B cell (primary cell): Measurements from ENCODE around the gene MRTFA. TPM values are rescaled to one million over a fixed set of nuclear protein-coding genes. Genes with fewer than 3 reads are reported as not detected.

Experiments used
- ATAC-seq: fragments of 200-7000 bp; cut with Tn5 transposase; one replicate; pipeline ENCODE4 v1.10.0; 2021; ENCODE audit warnings: low read depth, mild to moderate bottlenecking, moderate number of reproducible peaks, moderate library complexity
- CTCF ChIA-PET: fragments of 350-600 bp; sonication (Branson Sonifier 250); formaldehyde crosslinking; loops from one replicate; lab custom pipeline; 2021; ENCODE audit warnings: antibody characterized with exemption, inconsistent platforms; lab: Charles Lee
- POLR2A ChIA-PET: fragments of 350-600 bp; sonication (Branson Sonifier 250); formaldehyde crosslinking; loops from one replicate; lab custom pipeline; 2021; ENCODE audit warnings: antibody characterized with exemption; lab: Charles Lee
- DNase-seq: peaks from one replicate; pipeline ENCODE4 v3.0.0; 2013
- H2AFZ ChIP-seq: 2 replicates; pipeline ENCODE4 v1.6.1; 2012; ENCODE audit warnings: mild to moderate bottlenecking, low read depth, low read length; ENCODE audit not compliant: insufficient read depth, poor library complexity, severe bottlenecking
- H3K27ac ChIP-seq, 2 donors: 1 replicate in 1 of 2; 2 replicates in 1 of 2; pipeline ENCODE4 v1.5.1; 2012 to 2013; ENCODE audit warnings: low read length in 2 of 2, mild to moderate bottlenecking in 2 of 2, moderate library complexity in 1 of 2
- H3K27me3 ChIP-seq, 4 experiments: fragments of 200-600 bp in 1 of 4; sonication (generic) in 1 of 4; replicated peaks in 1 of 4; 1 replicate in 2 of 4; 2 replicates in 2 of 4; pipeline versions ENCODE4 v1.6.1 to v1.7.0; 2013 to 2016; ENCODE audit warnings: low read length in 3 of 4, mild to moderate bottlenecking in 2 of 4, mixed read lengths in 1 of 4, moderate library complexity in 1 of 4; ENCODE audit not compliant: insufficient read depth in 4 of 4, control insufficient read depth in 3 of 4; ENCODE audit errors: control extremely low read depth in 1 of 4
- H3K36me3 ChIP-seq, 2 experiments: replicated peaks in 1 of 2; 1 replicate in 1 of 2; 2 replicates in 1 of 2; pipeline versions ENCODE4 v1.6.1 to v1.7.1; 2013; ENCODE audit warnings: low read length in 1 of 2; ENCODE audit not compliant: insufficient read depth in 2 of 2, control insufficient read depth in 1 of 2; ENCODE audit errors: control extremely low read depth in 1 of 2, extremely low read depth in 1 of 2
- H3K4me1 ChIP-seq, 2 donors: fragments of 200-600 bp in 1 of 2; sonication (generic) in 1 of 2; 1 replicate in 1 of 2; 2 replicates in 1 of 2; pipeline versions ENCODE4 v1.5.1 to v1.6.1; 2013 to 2017; ENCODE audit warnings: low read length in 2 of 2; ENCODE audit not compliant: control insufficient read depth in 2 of 2, insufficient read depth in 2 of 2
- H3K4me2 ChIP-seq: replicated peaks from 2 replicates; pipeline ENCODE3; 2012; ENCODE audit warnings: mild to moderate bottlenecking, low read depth, low read length; ENCODE audit not compliant: poor library complexity, severe bottlenecking
- H3K4me3 ChIP-seq, 5 experiments: fragments of 200-600 bp in 1 of 5; sonication (generic) in 1 of 5; 1 replicate in 3 of 5; 2 replicates in 2 of 5; pipeline versions ENCODE4 v1.5.1 to v1.7.0; 2011 to 2016; ENCODE audit warnings: low read length in 4 of 5, mild to moderate bottlenecking in 4 of 5, low read depth in 2 of 5, control low read depth in 1 of 5, moderate library complexity in 1 of 5; ENCODE audit not compliant: insufficient read depth in 1 of 5; ENCODE audit errors: control extremely low read depth in 1 of 5, extremely low read depth in 1 of 5
- H3K79me2 ChIP-seq: fragments of 200-600 bp; sonication (generic); one replicate; pipeline ENCODE4 v1.6.0; 2016; ENCODE audit warnings: low read length; ENCODE audit not compliant: control insufficient read depth, insufficient read depth
- H3K9ac ChIP-seq: fragments of 200-600 bp; sonication (generic); 2 replicates; pipeline ENCODE4 v1.6.1; 2017; ENCODE audit warnings: mild to moderate bottlenecking, low read length, moderate library complexity
- H3K9me3 ChIP-seq, 3 donors: one replicate each; pipeline versions ENCODE4 v1.6.1 to v1.7.1; 2013; ENCODE audit warnings: low read length in 2 of 3; ENCODE audit not compliant: control insufficient read depth in 2 of 3, insufficient read depth in 1 of 3; ENCODE audit errors: control extremely low read depth in 1 of 3
- H4K20me1 ChIP-seq: 2 replicates; pipeline ENCODE4 v1.6.0; 2012; ENCODE audit warnings: mild to moderate bottlenecking, low read length; ENCODE audit not compliant: insufficient read depth, control insufficient read depth, poor library complexity, severe bottlenecking
- H3K27ac Mint-ChIP-seq: one replicate; pipeline ENCODE4 v1.8.0; 2021; ENCODE audit warnings: mixed read lengths
- H3K27me3 Mint-ChIP-seq: one replicate; pipeline ENCODE4 v1.8.0; 2021; ENCODE audit warnings: mixed read lengths
- H3K4me1 Mint-ChIP-seq: one replicate; pipeline ENCODE4 v1.8.0; 2021; ENCODE audit warnings: mixed read lengths
- H3K4me3 Mint-ChIP-seq: one replicate; pipeline ENCODE4 v1.8.0; 2021; ENCODE audit warnings: mixed read lengths
- H3K9me3 Mint-ChIP-seq: one replicate; pipeline ENCODE4 v1.8.0; 2022; ENCODE audit warnings: mixed read lengths; ENCODE audit not compliant: insufficient read depth
- EZH2 ChIP-seq: IDR thresholded peaks from 2 replicates; pipeline ENCODE4 v1.6.1; 2012; ENCODE audit warnings: borderline replicate concordance, low read depth, mild to moderate bottlenecking, moderate library complexity, low read length; ENCODE audit not compliant: insufficient read depth, poor library complexity, severe bottlenecking
- whole genome bisulfite sequencing: methylation state at CpG from one replicate; pipeline ENCODE4 v1.1.5; 2013; ENCODE audit warnings: missing lambda C conversion rate; ENCODE audit not compliant: insufficient coverage; 5-methylcytosine and 5-hydroxymethylcytosine counted together
- intact Hi-C: fragments of 100-400 bp; cut with micrococcal nuclease; formaldehyde crosslinking; loops from one replicate; pipeline ENCODE4 v1.10.0; 2022
- polyA plus RNA-seq: library from polyadenylated mRNA; depleted of rRNA; stranded (reverse); fragments of >200 nt; gene quantifications from 2 replicates; pipeline ENCODE4 v1.2.3, GENCODE V29; 2012
- total RNA-seq, 2 donors: library from RNA; stranded (reverse); fragments of 120-200 nt in 1 of 2; gene quantifications; 1 replicate in 1 of 2; 2 replicates in 1 of 2; pipeline versions ENCODE4 v1.2.3 to v1.2.4, GENCODE V29; 2013 to 2022
- TF ChIP-seq, protein P1 (sequence below): fragments of 200-600 bp; IDR thresholded peaks from one replicate; pipeline ENCODE4 v1.8.0; 2022; ENCODE audit warnings: antibody characterized with exemption, mild to moderate bottlenecking

The MRTFA gene
- total and polyA plus RNA-seq, 2 donors (not counting 1 experiment from before 2014, with no cell fraction given), result 28.9 to 82.6 TPM

DNA sequence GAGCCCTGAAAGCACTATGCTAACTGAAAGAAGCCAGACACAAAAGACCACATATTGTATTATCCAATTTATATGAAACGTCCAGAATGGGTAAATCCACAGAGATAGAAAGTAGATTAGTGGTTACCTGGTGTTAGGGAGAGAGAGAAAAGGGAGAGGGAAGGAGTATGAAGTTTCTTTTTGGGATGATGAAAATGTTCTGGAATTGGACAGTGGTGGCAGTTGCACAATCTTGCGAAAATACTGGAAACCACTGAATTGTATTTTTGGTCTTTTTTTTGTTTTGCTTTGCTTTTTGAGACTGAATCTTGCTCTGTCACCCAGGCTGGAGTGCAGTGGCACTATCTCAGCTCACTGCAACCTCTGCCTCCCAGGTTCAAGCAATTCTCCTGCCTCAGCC lies 63.5 kb downstream of the MRTFA start:
- POLR2A ChIA-PET, result no interaction called here
- Mint-ChIP-seq H3K27ac (no peak overlapping the region), H3K27me3 (no peaks in the 10 kb centered on the region), H3K4me3 (no peak overlapping the region), H3K4me1 (no peaks in the 10 kb centered on the region), H3K9me3 (no peaks in the 10 kb centered on the region)
- CTCF ChIA-PET, result interaction anchor here (0.6 kb wide), 1 partner anchor 17 kb away, joined by 4 read pairs; no protein-coding TSS in a partner anchor
- intact Hi-C loops, result no loop called here
- H3K36me3 ChIP-seq, result peaks cover 0 to 3% of the 10 kb centered on the region in 2 experiments
- H3K79me2 ChIP-seq, result peaks cover 51% of the 10 kb centered on the region
- no peaks in the 10 kb centered on the region for H3K27me3 ChIP-seq
- H3K4me3 ChIP-seq, result no peak overlapping the region
- WGBS, result 100% methylated on average over 1 of the region's 2 CpGs
- H4K20me1 ChIP-seq, result peaks cover 11% of the 10 kb centered on the region
- H3K27ac ChIP-seq, result no peak overlapping the region
- TF ChIP-seq, protein P1, sequence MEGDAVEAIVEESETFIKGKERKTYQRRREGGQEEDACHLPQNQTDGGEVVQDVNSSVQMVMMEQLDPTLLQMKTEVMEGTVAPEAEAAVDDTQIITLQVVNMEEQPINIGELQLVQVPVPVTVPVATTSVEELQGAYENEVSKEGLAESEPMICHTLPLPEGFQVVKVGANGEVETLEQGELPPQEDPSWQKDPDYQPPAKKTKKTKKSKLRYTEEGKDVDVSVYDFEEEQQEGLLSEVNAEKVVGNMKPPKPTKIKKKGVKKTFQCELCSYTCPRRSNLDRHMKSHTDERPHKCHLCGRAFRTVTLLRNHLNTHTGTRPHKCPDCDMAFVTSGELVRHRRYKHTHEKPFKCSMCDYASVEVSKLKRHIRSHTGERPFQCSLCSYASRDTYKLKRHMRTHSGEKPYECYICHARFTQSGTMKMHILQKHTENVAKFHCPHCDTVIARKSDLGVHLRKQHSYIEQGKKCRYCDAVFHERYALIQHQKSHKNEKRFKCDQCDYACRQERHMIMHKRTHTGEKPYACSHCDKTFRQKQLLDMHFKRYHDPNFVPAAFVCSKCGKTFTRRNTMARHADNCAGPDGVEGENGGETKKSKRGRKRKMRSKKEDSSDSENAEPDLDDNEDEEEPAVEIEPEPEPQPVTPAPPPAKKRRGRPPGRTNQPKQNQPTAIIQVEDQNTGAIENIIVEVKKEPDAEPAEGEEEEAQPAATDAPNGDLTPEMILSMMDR, result no peak
- TF ChIP-seq EZH2, result no peak
- H3K9ac ChIP-seq, result no peak overlapping the region
- H3K4me2 ChIP-seq, result no peak overlapping the region
- no peak overlapping the region for H2AFZ ChIP-seq
- no peaks in the 10 kb centered on the region for H3K4me1 ChIP-seq
- ATAC-seq (no peak), DNase-seq (no peak)
- H3K9me3 ChIP-seq, result peaks cover 0 to 15% (median 1%) of the 10 kb centered on the region in 3 donors

DNA sequence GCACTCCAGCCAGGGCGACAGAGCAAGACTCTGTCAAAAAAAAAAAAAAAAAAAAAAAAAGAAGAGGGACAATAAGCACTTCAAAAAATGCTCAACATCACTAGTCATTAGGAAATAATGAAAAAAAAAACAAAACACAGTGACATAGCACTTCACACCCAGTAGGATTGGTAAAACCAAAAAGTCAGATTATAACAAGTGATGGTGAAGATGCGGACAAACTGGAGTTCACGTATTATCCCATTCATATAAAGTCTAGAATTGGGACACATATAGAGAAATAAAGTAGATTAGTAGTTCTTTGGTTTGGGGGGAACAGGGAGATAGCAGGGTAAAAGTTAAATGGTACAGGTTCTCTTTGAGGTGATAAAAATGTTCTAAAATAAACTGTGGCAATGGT lies 64.6 kb downstream of the MRTFA start:
- no peak overlapping the region for H3K4me2 ChIP-seq
- H3K4me3 ChIP-seq, result no peak overlapping the region
- no peaks in the 10 kb centered on the region for H3K27me3 ChIP-seq
- Mint-ChIP-seq H3K27ac (no peak overlapping the region), H3K27me3 (no peaks in the 10 kb centered on the region), H3K4me1 (peaks cover under 1% of the 10 kb centered on the region), H3K4me3 (no peak overlapping the region), H3K9me3 (no peaks in the 10 kb centered on the region)
- H3K4me1 ChIP-seq, result no peaks in the 10 kb centered on the region
- peaks cover 11% of the 10 kb centered on the region for H4K20me1 ChIP-seq
- ChIA-PET CTCF (no interaction called here), POLR2A (interaction anchor here (0.7 kb wide), 1 partner anchor 195 kb away, joined by 3 read pairs; no protein-coding TSS in a partner anchor)
- TF ChIP-seq EZH2, result no peak
- TF ChIP-seq, protein P1, result no peak
- no peak overlapping the region for H3K27ac ChIP-seq
- intact Hi-C loops, result no loop called here
- no peak overlapping the region for H3K9ac ChIP-seq
- H3K9me3 ChIP-seq, result peaks cover 0 to 15% (median 1%) of the 10 kb centered on the region in 3 donors
- H2AFZ ChIP-seq, result no peak overlapping the region
- peaks cover 42% of the 10 kb centered on the region for H3K79me2 ChIP-seq
- no peak for DNase-seq
- no CpG with 5 or more reads among the region's 3 CpGs for WGBS
- ATAC-seq, result no peak
- H3K36me3 ChIP-seq, result peaks cover 0 to 3% of the 10 kb centered on the region in 2 experiments
